Measurements from ENCODE around the gene AHCYL1.

GRCh38 chr1:109974191-109974590 is 10.4 kb upstream of the AHCYL1 start:
- TF ChIP-seq CTCF (conservative IDR thresholded peaks at IDR 0.05) (no peak), EZH2 (IDR thresholded peaks at IDR 0.05; ENCODE audit: low read depth) (no peak)
